ENCODE data around the gene HOXA7. TPM values are rescaled to one million over a fixed set of nuclear protein-coding genes. Genes with fewer than 3 reads are reported as not detected.
A peak's percentile ranks its signal among the peaks of the same experiment; 100 is the strongest.

The HOXA7 gene
- total and polyA plus RNA-seq, 2 experiments from 2014 or later: 0.24 TPM; not detected in 1

DNA sequence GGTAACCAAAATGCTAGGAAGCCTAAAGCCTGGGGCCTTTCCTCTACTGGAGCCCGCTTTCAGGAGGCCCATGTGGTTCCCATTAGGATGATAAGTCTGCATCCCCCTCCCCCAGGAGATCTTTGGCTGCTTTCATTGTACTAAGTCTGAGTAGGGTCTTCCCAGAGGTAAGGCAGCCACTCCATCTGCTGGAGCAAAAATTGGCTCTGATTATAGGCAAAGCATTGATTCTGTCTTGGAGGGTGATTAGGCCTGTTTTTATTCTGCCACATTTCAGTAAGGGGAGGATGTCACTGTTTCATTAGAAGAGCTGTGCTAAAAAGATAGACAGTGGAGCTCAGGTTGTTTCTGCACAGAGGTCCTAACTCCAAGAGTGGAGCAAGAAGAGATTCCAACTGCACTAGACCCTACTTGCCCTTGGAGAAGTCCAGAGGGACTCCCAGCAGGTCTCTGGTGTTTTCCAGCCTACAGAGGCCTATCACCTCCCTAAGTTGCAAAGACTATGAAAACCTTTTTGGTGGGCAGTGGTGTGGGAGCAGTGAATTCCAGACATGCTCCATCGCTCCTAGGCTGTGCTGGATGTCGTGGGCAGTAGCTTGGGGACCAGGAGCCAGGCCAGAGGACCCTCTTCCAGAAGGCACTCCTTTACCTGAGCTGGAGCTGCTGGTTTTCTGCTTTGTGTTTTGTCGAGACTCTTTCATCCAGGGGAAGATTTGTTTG, 46.8 kb downstream of the HOXA7 start:
- Mint-ChIP-seq H3K27ac (no peak overlapping the region), H3K9me3 (peaks cover 11% of the 10 kb centered on the region; the same call in 2 of the 3 replicates), H3K4me1 (peaks cover 26% of the 10 kb centered on the region), H3K4me3 (peak overlapping the region; percentile 50), H3K27me3 (ENCODE audit: insufficient read depth, low read depth, poor library complexity) (peaks cover 95% of the 10 kb centered on the region), H3K36me3 (ENCODE audit: low read depth) (no peaks in the 10 kb centered on the region; the same call in 2 of the 3 replicates)
- Histone ChIP-seq H3K4me2 (peak overlapping the region; percentile 66; the same call in 1 of the 2 replicates), H3K36me3 (ENCODE audit: insufficient read depth) (no peaks in the 10 kb centered on the region), H3K27me3 (ENCODE audit: insufficient read depth) (peaks cover 97% of the 10 kb centered on the region), H4K20me1 (replicated peaks; ENCODE audit: insufficient read depth) (peaks cover 73% of the 10 kb centered on the region), H3F3A (replicated peaks; ENCODE audit: low read depth) (peaks cover 48% of the 10 kb centered on the region), H3K4me3 (no peak overlapping the region), H3K79me2 (replicated peaks; ENCODE audit: insufficient read depth) (no peaks in the 10 kb centered on the region), H3K9me2 (ENCODE audit: insufficient read depth) (no peaks in the 10 kb centered on the region), H3K4me1 (ENCODE audit: insufficient read depth) (peaks cover 36% of the 10 kb centered on the region), H2AFZ (no peak overlapping the region), H3K27ac (ENCODE audit: low read depth) (no peak overlapping the region)
- DNase-seq (ENCODE audit: low spot score): no peak
- TF ChIP-seq, protein P1, sequence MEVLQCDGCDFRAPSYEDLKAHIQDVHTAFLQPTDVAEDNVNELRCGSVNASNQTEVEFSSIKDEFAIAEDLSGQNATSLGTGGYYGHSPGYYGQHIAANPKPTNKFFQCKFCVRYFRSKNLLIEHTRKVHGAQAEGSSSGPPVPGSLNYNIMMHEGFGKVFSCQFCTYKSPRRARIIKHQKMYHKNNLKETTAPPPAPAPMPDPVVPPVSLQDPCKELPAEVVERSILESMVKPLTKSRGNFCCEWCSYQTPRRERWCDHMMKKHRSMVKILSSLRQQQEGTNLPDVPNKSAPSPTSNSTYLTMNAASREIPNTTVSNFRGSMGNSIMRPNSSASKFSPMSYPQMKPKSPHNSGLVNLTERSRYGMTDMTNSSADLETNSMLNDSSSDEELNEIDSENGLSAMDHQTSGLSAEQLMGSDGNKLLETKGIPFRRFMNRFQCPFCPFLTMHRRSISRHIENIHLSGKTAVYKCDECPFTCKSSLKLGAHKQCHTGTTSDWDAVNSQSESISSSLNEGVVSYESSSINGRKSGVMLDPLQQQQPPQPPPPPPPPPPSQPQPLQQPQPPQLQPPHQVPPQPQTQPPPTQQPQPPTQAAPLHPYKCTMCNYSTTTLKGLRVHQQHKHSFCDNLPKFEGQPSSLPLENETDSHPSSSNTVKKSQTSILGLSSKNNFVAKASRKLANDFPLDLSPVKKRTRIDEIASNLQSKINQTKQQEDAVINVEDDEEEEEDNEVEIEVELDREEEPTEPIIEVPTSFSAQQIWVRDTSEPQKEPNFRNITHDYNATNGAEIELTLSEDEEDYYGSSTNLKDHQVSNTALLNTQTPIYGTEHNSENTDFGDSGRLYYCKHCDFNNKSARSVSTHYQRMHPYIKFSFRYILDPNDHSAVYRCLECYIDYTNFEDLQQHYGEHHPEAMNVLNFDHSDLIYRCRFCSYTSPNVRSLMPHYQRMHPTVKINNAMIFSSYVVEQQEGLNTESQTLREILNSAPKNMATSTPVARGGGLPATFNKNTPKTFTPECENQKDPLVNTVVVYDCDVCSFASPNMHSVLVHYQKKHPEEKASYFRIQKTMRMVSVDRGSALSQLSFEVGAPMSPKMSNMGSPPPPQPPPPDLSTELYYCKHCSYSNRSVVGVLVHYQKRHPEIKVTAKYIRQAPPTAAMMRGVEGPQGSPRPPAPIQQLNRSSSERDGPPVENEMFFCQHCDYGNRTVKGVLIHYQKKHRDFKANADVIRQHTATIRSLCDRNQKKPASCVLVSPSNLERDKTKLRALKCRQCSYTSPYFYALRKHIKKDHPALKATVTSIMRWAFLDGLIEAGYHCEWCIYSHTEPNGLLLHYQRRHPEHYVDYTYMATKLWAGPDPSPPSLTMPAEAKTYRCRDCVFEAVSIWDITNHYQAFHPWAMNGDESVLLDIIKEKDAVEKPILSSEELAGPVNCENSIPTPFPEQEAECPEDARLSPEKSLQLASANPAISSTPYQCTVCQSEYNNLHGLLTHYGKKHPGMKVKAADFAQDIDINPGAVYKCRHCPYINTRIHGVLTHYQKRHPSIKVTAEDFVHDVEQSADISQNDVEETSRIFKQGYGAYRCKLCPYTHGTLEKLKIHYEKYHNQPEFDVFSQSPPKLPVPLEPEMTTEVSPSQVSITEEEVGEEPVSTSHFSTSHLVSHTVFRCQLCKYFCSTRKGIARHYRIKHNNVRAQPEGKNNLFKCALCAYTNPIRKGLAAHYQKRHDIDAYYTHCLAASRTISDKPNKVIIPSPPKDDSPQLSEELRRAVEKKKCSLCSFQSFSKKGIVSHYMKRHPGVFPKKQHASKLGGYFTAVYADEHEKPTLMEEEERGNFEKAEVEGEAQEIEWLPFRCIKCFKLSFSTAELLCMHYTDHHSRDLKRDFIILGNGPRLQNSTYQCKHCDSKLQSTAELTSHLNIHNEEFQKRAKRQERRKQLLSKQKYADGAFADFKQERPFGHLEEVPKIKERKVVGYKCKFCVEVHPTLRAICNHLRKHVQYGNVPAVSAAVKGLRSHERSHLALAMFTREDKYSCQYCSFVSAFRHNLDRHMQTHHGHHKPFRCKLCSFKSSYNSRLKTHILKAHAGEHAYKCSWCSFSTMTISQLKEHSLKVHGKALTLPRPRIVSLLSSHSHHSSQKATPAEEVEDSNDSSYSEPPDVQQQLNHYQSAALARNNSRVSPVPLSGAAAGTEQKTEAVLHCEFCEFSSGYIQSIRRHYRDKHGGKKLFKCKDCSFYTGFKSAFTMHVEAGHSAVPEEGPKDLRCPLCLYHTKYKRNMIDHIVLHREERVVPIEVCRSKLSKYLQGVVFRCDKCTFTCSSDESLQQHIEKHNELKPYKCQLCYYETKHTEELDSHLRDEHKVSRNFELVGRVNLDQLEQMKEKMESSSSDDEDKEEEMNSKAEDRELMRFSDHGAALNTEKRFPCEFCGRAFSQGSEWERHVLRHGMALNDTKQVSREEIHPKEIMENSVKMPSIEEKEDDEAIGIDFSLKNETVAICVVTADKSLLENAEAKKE (CRISPR knock-in tag; IDR thresholded peaks at IDR 0.05): no peak
- TF ChIP-seq, protein P2, sequence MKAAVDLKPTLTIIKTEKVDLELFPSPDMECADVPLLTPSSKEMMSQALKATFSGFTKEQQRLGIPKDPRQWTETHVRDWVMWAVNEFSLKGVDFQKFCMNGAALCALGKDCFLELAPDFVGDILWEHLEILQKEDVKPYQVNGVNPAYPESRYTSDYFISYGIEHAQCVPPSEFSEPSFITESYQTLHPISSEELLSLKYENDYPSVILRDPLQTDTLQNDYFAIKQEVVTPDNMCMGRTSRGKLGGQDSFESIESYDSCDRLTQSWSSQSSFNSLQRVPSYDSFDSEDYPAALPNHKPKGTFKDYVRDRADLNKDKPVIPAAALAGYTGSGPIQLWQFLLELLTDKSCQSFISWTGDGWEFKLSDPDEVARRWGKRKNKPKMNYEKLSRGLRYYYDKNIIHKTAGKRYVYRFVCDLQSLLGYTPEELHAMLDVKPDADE (IDR thresholded peaks at IDR 0.05): no peak
- TF ChIP-seq, protein P3, sequence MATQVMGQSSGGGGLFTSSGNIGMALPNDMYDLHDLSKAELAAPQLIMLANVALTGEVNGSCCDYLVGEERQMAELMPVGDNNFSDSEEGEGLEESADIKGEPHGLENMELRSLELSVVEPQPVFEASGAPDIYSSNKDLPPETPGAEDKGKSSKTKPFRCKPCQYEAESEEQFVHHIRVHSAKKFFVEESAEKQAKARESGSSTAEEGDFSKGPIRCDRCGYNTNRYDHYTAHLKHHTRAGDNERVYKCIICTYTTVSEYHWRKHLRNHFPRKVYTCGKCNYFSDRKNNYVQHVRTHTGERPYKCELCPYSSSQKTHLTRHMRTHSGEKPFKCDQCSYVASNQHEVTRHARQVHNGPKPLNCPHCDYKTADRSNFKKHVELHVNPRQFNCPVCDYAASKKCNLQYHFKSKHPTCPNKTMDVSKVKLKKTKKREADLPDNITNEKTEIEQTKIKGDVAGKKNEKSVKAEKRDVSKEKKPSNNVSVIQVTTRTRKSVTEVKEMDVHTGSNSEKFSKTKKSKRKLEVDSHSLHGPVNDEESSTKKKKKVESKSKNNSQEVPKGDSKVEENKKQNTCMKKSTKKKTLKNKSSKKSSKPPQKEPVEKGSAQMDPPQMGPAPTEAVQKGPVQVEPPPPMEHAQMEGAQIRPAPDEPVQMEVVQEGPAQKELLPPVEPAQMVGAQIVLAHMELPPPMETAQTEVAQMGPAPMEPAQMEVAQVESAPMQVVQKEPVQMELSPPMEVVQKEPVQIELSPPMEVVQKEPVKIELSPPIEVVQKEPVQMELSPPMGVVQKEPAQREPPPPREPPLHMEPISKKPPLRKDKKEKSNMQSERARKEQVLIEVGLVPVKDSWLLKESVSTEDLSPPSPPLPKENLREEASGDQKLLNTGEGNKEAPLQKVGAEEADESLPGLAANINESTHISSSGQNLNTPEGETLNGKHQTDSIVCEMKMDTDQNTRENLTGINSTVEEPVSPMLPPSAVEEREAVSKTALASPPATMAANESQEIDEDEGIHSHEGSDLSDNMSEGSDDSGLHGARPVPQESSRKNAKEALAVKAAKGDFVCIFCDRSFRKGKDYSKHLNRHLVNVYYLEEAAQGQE (IDR thresholded peaks at IDR 0.05; ENCODE audit: unreplicated experiment): no peak
- TF ChIP-seq, protein P4, sequence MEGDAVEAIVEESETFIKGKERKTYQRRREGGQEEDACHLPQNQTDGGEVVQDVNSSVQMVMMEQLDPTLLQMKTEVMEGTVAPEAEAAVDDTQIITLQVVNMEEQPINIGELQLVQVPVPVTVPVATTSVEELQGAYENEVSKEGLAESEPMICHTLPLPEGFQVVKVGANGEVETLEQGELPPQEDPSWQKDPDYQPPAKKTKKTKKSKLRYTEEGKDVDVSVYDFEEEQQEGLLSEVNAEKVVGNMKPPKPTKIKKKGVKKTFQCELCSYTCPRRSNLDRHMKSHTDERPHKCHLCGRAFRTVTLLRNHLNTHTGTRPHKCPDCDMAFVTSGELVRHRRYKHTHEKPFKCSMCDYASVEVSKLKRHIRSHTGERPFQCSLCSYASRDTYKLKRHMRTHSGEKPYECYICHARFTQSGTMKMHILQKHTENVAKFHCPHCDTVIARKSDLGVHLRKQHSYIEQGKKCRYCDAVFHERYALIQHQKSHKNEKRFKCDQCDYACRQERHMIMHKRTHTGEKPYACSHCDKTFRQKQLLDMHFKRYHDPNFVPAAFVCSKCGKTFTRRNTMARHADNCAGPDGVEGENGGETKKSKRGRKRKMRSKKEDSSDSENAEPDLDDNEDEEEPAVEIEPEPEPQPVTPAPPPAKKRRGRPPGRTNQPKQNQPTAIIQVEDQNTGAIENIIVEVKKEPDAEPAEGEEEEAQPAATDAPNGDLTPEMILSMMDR (conservative IDR thresholded peaks at IDR 0.05; ENCODE audit: low read depth in 2 of 2): no peak
- peak; percentile 85 for TF ChIP-seq EZH2 (IDR thresholded peaks at IDR 0.05; ENCODE audit: low read depth, unreplicated experiment)
- no peak for ATAC-seq

All from GM23338 (cell line).